HepG2 (cell line): ENCODE data around the gene PLCB2. TPM values are rescaled to one million over a fixed set of nuclear protein-coding genes. Genes with fewer than 3 reads are reported as not detected.

ENCODE experiments used
- ASH2L ChIP-seq: fragments of 300-600, 200-600 bp; sonication (generic); IDR thresholded peaks from 2 replicates; pipeline ENCODE4 v1.7.0; 2017; ENCODE audit warnings: low read depth, mild to moderate bottlenecking, moderate library complexity, mixed read lengths, low read length; ENCODE audit not compliant: insufficient read length
- DR1 ChIP-seq: sonication (generic); formaldehyde crosslinking; IDR thresholded peaks from 2 replicates; pipeline ENCODE4 v1.8.0; 2021; ENCODE audit warnings: mild to moderate bottlenecking, missing genetic modification reagents, inconsistent platforms
- FOXA3 ChIP-seq: IDR thresholded peaks from 2 replicates; pipeline ENCODE4 v1.6.1; 2016; ENCODE audit warnings: missing genetic modification reagents, missing compliant biosample characterization
- NRL ChIP-seq: sonication (generic); formaldehyde crosslinking; IDR thresholded peaks from 2 replicates; pipeline ENCODE4 v1.5.0; 2020; ENCODE audit warnings: missing genetic modification reagents, mild to moderate bottlenecking, moderate library complexity, borderline replicate concordance
- SP140L ChIP-seq: sonication (generic); formaldehyde crosslinking; IDR thresholded peaks from 2 replicates; pipeline ENCODE4 v1.4.0; 2020; ENCODE audit warnings: missing genetic modification reagents, borderline replicate concordance
- SRY ChIP-seq: sonication (generic); formaldehyde crosslinking; IDR thresholded peaks from 2 replicates; pipeline ENCODE4 v1.8.0; 2022; ENCODE audit warnings: mild to moderate bottlenecking, missing genetic modification reagents
- ZNF350 ChIP-seq: sonication (generic); formaldehyde crosslinking; IDR thresholded peaks from 2 replicates; pipeline ENCODE4 v1.4.0; 2020; ENCODE audit warnings: mild to moderate bottlenecking, low read depth, missing genetic modification reagents, borderline replicate concordance
- ZNF792 ChIP-seq: IDR thresholded peaks from 2 replicates; pipeline ENCODE4 v1.6.1; 2016
- polyA plus RNA-seq, 8 experiments: library from polyadenylated mRNA; depleted of rRNA in 3 of 8; stranded (reverse) in 7 of 8; unstranded in 1 of 8; fragments of >200 nt; fragmentation: Illumina TruSeq in 4 of 8; extraction: Trizol in 4 of 8; gene quantifications; 2 replicates each; pipeline versions ENCODE4 v1.2.1 to v1.2.3, GENCODE V29; 2011 to 2016; ENCODE audit warnings: low read depth in 4 of 8, missing spikeins in 1 of 8, mixed read lengths in 1 of 8; ENCODE audit not compliant: insufficient read depth in 1 of 8
- total RNA-seq, 5 experiments: library from RNA; depleted of rRNA; stranded (reverse); fragments of >200 nt; fragmentation: Illumina TruSeq; extraction: Trizol; gene quantifications; 2 replicates each; pipeline ENCODE4 v1.2.3, GENCODE V29; 2016; ENCODE audit warnings: low read depth in 1 of 5
- TF ChIP-seq, protein P1 (sequence below): sonication (generic); formaldehyde crosslinking; IDR thresholded peaks from 2 replicates; pipeline ENCODE4 v1.8.0; 2023; ENCODE audit warnings: mild to moderate bottlenecking, missing genetic modification reagents
- TF ChIP-seq, protein P2 (sequence below): sonication (generic); formaldehyde crosslinking; IDR thresholded peaks from 2 replicates; pipeline ENCODE4 v1.4.0; 2020; ENCODE audit warnings: missing genetic modification reagents
- TF ChIP-seq, protein P3 (sequence below): sonication (generic); formaldehyde crosslinking; IDR thresholded peaks from 2 replicates; pipeline ENCODE4 v1.8.1; 2023; ENCODE audit warnings: mild to moderate bottlenecking, inconsistent platforms, moderate library complexity, missing genetic modification reagents, borderline replicate concordance
- TF ChIP-seq, protein P4 (sequence below): sonication (generic); formaldehyde crosslinking; IDR thresholded peaks from 2 replicates; pipeline ENCODE4 v1.9.0; 2021; ENCODE audit warnings: missing genetic modification reagents, mild to moderate bottlenecking, borderline replicate concordance

Gene PLCB2
- total and polyA plus RNA-seq, 2 of the 13 experiments (the other 11 are each of a cell fraction or from before 2014, with no cell fraction given), result 0.11 TPM; not detected in 1

DNA sequence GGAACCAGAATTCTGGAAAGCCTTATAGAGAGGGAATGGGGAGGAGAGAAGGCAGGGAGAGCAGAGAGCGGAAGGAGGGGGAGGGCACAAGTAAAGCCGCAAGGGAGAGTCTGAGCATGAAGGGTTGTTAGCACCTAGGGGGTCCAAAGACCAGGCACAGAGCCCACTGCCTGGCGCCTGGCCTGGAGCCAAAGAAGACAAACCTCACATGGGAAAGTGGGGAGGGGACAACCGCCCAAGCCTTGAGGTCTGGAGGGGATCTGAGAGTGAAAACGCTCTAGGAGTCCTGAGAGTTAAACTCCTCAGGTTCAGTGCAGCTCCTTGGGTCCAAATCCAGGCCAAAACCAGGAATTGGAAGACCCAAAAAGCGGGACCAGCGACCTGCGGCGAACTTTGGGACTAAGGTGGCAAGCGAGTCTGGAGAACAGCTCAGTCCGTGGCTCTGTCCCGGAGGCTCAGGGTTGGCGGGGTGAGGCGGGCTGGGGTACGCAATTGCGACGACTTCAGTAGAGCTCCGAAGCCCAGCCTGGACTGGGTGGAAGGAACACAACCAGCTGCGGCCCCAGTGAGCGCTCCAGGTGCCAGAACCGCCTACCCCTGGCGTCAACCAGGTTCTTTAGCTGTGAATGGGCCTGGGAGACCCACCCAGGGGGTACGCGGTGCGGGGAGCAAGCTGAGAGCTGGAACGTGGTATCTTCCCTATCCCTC lies 14.9 kb upstream of the PLCB2 start (continued):
- TF ChIP-seq ZNF792 (CRISPR knock-in tag), result no peak
- peak; percentile 22 for TF ChIP-seq ASH2L
- 0 out of 2 replicates have a peak, but pooled peaks have one; percentile 62 for TF ChIP-seq SRY (CRISPR knock-in tag)
- TF ChIP-seq, protein P1, sequence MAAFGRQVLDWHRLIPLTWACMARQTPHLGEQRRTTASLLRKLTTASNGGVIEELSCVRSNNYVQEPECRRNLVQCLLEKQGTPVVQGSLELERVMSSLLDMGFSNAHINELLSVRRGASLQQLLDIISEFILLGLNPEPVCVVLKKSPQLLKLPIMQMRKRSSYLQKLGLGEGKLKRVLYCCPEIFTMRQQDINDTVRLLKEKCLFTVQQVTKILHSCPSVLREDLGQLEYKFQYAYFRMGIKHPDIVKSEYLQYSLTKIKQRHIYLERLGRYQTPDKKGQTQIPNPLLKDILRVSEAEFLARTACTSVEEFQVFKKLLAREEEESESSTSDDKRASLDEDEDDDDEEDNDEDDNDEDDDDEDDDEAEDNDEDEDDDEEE (CRISPR knock-in tag), result no peak
- TF ChIP-seq FOXA3 (CRISPR knock-in tag), result no peak
- TF ChIP-seq SP140L (CRISPR knock-in tag), result no peak
- peak; percentile 39; the same call in 1 of the 2 replicates for TF ChIP-seq ZNF350 (CRISPR knock-in tag)
- TF ChIP-seq, protein P2, sequence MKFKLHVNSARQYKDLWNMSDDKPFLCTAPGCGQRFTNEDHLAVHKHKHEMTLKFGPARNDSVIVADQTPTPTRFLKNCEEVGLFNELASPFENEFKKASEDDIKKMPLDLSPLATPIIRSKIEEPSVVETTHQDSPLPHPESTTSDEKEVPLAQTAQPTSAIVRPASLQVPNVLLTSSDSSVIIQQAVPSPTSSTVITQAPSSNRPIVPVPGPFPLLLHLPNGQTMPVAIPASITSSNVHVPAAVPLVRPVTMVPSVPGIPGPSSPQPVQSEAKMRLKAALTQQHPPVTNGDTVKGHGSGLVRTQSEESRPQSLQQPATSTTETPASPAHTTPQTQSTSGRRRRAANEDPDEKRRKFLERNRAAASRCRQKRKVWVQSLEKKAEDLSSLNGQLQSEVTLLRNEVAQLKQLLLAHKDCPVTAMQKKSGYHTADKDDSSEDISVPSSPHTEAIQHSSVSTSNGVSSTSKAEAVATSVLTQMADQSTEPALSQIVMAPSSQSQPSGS, result no peak
- TF ChIP-seq DR1 (CRISPR knock-in tag), result 0 out of 2 replicates have a peak, but pooled peaks have one; percentile 26
- TF ChIP-seq NRL (CRISPR knock-in tag), result 0 out of 2 replicates have a peak, but pooled peaks have one; percentile 30
- TF ChIP-seq, protein P3, sequence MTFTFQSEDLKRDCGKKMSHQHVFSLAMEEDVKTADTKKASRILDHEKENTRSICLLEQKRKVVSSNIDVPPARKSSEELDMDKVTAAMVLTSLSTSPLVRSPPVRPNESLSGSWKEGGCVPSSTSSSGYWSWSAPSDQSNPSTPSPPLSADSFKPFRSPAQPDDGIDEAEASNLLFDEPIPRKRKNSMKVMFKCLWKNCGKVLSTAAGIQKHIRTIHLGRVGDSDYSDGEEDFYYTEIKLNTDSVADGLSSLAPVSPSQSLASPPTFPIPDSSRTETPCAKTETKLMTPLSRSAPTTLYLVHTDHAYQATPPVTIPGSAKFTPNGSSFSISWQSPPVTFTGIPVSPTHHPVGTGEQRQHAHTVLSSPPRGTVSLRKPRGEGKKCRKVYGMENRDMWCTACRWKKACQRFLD (CRISPR knock-in tag), result no peak
- TF ChIP-seq, protein P4, sequence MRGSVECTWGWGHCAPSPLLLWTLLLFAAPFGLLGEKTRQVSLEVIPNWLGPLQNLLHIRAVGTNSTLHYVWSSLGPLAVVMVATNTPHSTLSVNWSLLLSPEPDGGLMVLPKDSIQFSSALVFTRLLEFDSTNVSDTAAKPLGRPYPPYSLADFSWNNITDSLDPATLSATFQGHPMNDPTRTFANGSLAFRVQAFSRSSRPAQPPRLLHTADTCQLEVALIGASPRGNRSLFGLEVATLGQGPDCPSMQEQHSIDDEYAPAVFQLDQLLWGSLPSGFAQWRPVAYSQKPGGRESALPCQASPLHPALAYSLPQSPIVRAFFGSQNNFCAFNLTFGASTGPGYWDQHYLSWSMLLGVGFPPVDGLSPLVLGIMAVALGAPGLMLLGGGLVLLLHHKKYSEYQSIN (CRISPR knock-in tag), result no peak
